Testis (tissue), 2 donors: ENCODE measurements around the gene TRIM69.

Experiments used
- POLR2A ChIP-seq: fragments of 450-650 bp; IDR thresholded peaks from one replicate; pipeline ENCODE4 v1.6.1; 2017; ENCODE audit warnings: antibody characterized with exemption, mild to moderate bottlenecking, moderate library complexity
- TF ChIP-seq, protein P1 (sequence below), 3 experiments: fragments of 450-650 bp in 2 of 3; fragments of 200-600 bp in 1 of 3; sonication (generic) in 1 of 3; IDR thresholded peaks; one replicate each; pipeline ENCODE4 v1.5.1; 2016 to 2019; ENCODE audit warnings: antibody characterized with exemption in 3 of 3, mild to moderate bottlenecking in 2 of 3, moderate library complexity in 1 of 3

DNA sequence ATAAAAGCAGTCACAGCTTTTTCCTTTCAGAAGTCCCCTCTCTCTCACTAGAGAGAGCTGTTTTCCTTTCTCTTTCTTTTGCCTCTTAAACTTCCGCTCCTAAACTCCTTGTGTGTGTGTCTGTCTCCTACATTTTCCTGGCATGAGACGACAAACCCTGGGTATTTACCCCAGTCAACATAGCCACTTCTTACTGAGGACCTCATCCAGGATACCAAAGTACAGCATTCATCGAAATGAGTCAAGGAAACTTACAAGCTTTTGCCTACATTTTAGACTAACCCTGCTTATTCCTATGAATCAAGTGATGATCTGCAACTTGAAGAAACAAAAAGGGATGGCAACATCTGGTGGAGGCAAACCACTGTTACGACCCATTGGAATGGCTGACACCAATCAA is 41.9 kb upstream of the TRIM69 start:
- TF ChIP-seq POLR2A = no peak
- TF ChIP-seq, protein P1, sequence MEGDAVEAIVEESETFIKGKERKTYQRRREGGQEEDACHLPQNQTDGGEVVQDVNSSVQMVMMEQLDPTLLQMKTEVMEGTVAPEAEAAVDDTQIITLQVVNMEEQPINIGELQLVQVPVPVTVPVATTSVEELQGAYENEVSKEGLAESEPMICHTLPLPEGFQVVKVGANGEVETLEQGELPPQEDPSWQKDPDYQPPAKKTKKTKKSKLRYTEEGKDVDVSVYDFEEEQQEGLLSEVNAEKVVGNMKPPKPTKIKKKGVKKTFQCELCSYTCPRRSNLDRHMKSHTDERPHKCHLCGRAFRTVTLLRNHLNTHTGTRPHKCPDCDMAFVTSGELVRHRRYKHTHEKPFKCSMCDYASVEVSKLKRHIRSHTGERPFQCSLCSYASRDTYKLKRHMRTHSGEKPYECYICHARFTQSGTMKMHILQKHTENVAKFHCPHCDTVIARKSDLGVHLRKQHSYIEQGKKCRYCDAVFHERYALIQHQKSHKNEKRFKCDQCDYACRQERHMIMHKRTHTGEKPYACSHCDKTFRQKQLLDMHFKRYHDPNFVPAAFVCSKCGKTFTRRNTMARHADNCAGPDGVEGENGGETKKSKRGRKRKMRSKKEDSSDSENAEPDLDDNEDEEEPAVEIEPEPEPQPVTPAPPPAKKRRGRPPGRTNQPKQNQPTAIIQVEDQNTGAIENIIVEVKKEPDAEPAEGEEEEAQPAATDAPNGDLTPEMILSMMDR (IDR thresholded peaks at IDR 0.05) = no peak
